ENCODE results near the gene SPPL2C.

SPPL2C gene

GRCh38 chr17:45895304-45895968 is 50.8 kb downstream of the SPPL2C start:
- no peaks in the 10 kb centered on the region for H3K36me3 ChIP-seq (ENCODE audit: insufficient read depth, low read length)
- H3K9me3 ChIP-seq (ENCODE audit: control insufficient read depth, insufficient read depth, low read length), result no peaks in the 10 kb centered on the region
- peak overlapping the region; percentile 60; the same call in 1 of the 2 replicates for H3K9ac ChIP-seq (ENCODE audit: low read depth, low read length)
- H3K4me1 ChIP-seq (ENCODE audit: insufficient read depth, low read length), result no peaks in the 10 kb centered on the region

DNA sequence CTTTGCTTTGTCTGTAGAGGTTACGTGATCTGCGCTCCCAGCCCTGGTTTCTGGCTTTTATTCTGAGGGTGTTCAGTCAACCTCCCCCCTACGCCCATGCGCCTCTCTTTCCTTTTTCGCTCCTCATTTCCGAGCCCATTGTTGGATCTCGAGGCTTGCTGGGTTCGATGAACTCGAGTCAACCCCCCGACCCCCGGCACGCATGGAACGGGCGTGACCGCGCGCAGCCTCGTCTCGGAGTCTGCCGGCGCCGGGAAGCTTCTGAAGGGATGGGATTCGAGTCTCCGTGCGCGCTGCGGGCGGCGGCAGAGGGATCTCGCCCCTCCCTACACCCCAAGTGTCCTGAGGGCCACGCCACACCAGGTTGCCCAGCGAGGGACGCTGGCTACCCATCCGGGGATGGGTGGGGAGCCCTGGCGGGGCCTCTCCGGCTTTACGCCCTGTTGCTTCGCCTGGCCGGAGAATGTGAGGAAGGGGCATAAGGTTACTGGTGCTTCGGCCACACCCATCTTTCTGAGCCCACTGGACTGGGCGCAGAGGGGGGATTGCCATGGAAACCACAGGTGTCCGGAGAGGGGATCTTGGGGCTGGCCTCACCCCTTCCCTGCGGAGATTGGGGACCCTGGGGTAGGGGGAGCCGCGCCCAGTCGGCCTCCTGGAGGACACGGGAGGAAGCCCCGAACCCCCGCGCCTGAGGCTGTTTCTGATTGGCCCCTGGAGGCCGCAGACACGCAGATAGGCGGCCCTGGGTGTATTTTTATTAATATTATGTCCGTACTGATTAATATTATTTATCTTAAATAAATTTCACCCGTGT is 51.5 kb downstream of the SPPL2C start:
- H3K4me1 ChIP-seq (ENCODE audit: insufficient read depth, low read length), result no peaks in the 10 kb centered on the region
- no peaks in the 10 kb centered on the region for H3K9me3 ChIP-seq (ENCODE audit: control insufficient read depth, insufficient read depth, low read length)
- H3K9ac ChIP-seq (ENCODE audit: low read depth, low read length), result peak overlapping the region; percentile 41; the same call in 1 of the 2 replicates
- no peaks in the 10 kb centered on the region for H3K36me3 ChIP-seq (ENCODE audit: insufficient read depth, low read length)

Data from ES-I3 (cell line).